ENCODE measurements around the gene GFI1.
"Not testable (repeated sequence)": the region's sequence is repeated elsewhere in the genome, so short reads cannot be mapped to it uniquely, and the experiment has no call there.

The GFI1 gene

DNA sequence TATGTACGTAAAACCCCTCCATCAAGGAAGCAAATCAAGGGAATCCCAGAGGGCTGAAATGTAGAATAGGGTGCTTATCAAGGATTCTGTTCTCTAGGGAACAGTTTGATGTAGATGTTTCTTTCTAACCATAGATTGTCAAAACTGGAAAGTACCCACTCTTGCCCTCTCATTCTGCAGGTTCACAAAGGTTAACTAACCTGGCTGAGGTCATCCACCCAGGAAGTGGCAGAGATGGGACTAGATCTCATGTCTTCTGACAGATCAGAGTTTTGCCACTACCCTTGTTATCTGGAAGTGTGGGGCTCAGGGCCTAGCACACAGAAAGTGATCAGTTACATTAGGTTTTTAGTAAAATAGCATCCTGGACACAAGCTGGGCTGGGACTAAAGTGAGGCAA lies 47.4 kb downstream of the GFI1 start:
- TF ChIP-seq EZH2phosphoT487 (IDR thresholded peaks at IDR 0.05; ENCODE audit: low read depth) (no peak), CTCF (IDR thresholded peaks at IDR 0.05; ENCODE audit: low read depth, low read length) (no peak)
- Histone ChIP-seq H3K27ac (ENCODE audit: low read length) (no peak overlapping the region), H3K4me1 (ENCODE audit: low read length) (no peaks in the 10 kb centered on the region), H3K9ac (ENCODE audit: low read length) (no peak overlapping the region), H3K4me3 (ENCODE audit: low read length) (no peak overlapping the region), H3K4me2 (ENCODE audit: low read length) (no peak overlapping the region), H3K27me3 (ENCODE audit: low read depth, low read length) (no peaks in the 10 kb centered on the region), H3K36me3 (replicated peaks; ENCODE audit: low read depth, low read length) (no peaks in the 10 kb centered on the region), H3K79me2 (ENCODE audit: low read length) (no peaks in the 10 kb centered on the region), H2AFZ (ENCODE audit: low read depth, low read length) (no peak overlapping the region), H4K20me1 (ENCODE audit: insufficient read depth, low read length) (no peaks in the 10 kb centered on the region), H3K9me3 (ENCODE audit: insufficient read depth, low read length) (no peaks in the 10 kb centered on the region)

DNA sequence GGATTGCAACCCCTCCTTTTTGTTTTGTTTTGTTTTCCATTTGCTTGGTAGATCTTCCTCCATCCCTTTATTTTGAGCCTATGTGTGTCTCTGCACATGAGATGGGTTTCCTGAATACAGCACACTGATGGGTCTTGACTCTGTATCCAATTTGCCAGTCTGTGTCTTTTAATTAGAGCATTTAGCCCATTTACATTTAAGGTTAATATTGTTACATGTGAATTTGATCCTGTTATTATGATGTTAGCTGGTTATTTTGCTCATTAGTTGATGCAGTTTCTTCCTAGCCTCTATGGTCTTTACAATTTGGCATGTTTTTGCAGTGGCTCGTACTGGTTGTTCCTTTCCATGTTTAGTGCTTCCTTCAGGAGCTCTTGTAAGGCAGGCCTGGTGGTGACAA lies 52.2 kb downstream of the GFI1 start:
- not testable (repeated sequence) for H3K9me3 ChIP-seq (ENCODE audit: insufficient read depth, low read length); H3K4me3 ChIP-seq (ENCODE audit: low read length); H4K20me1 ChIP-seq (ENCODE audit: insufficient read depth, low read length); H3K27ac ChIP-seq (ENCODE audit: low read length); H3K27me3 ChIP-seq (ENCODE audit: low read depth, low read length); H3K79me2 ChIP-seq (ENCODE audit: low read length); H3K4me1 ChIP-seq (ENCODE audit: low read length); H3K4me2 ChIP-seq (ENCODE audit: low read length); H3K36me3 ChIP-seq (replicated peaks; ENCODE audit: low read depth, low read length); H2AFZ ChIP-seq (ENCODE audit: low read depth, low read length); H3K9ac ChIP-seq (ENCODE audit: low read length)

GRCh38 chr1:92430030-92430429 lies 56.7 kb downstream of the GFI1 start:
- no peak for TF ChIP-seq CTCF (IDR thresholded peaks at IDR 0.05; ENCODE audit: low read depth, low read length)
- TF ChIP-seq EZH2phosphoT487 (IDR thresholded peaks at IDR 0.05; ENCODE audit: low read depth): no peak
- H3K27me3 ChIP-seq (ENCODE audit: low read depth, low read length): no peaks in the 10 kb centered on the region
- H3K36me3 ChIP-seq (replicated peaks; ENCODE audit: low read depth, low read length): no peaks in the 10 kb centered on the region
- no peak overlapping the region for H3K27ac ChIP-seq (ENCODE audit: low read length)
- H3K4me3 ChIP-seq (ENCODE audit: low read length): no peak overlapping the region
- no peak overlapping the region for H3K9ac ChIP-seq (ENCODE audit: low read length)
- no peak overlapping the region for H3K4me2 ChIP-seq (ENCODE audit: low read length)
- no peaks in the 10 kb centered on the region for H3K79me2 ChIP-seq (ENCODE audit: low read length)
- no peaks in the 10 kb centered on the region for H3K4me1 ChIP-seq (ENCODE audit: low read length)
- H3K9me3 ChIP-seq (ENCODE audit: insufficient read depth, low read length): no peaks in the 10 kb centered on the region
- no peaks in the 10 kb centered on the region for H4K20me1 ChIP-seq (ENCODE audit: insufficient read depth, low read length)
- H2AFZ ChIP-seq (ENCODE audit: low read depth, low read length): no peak overlapping the region

DNA sequence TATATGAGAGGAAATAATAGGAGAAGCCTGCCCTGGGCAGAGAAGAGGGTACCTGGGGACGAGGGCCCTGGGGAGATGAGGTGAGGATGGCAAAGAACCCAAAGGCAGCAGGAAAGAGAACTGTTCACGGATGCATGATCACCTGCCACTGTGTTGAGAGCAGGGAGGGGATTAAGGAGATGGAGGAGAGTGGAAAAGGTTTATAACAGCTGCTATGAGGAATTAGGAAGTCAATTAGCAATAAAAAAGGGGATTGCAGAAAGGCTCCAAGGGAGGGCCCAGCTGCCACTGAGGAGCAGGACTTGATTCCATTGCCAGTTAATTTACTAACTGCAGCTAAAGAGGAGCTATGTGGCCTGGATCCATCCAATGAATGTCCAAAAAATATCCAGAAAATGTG lies 61.1 kb downstream of the GFI1 start:
- TF ChIP-seq CTCF (IDR thresholded peaks at IDR 0.05; ENCODE audit: low read depth, low read length) (no peak), EZH2phosphoT487 (IDR thresholded peaks at IDR 0.05; ENCODE audit: low read depth) (no peak)
- Histone ChIP-seq H3K4me1 (ENCODE audit: low read length) (no peaks in the 10 kb centered on the region), H3K36me3 (replicated peaks; ENCODE audit: low read depth, low read length) (no peaks in the 10 kb centered on the region), H3K27me3 (ENCODE audit: low read depth, low read length) (no peaks in the 10 kb centered on the region), H2AFZ (ENCODE audit: low read depth, low read length) (no peak overlapping the region), H3K9me3 (ENCODE audit: insufficient read depth, low read length) (no peaks in the 10 kb centered on the region), H3K27ac (ENCODE audit: low read length) (no peak overlapping the region), H3K4me2 (ENCODE audit: low read length) (no peak overlapping the region), H3K79me2 (ENCODE audit: low read length) (no peaks in the 10 kb centered on the region), H3K9ac (ENCODE audit: low read length) (no peak overlapping the region), H4K20me1 (ENCODE audit: insufficient read depth, low read length) (no peaks in the 10 kb centered on the region), H3K4me3 (ENCODE audit: low read length) (no peak overlapping the region)

Measured in OCI-LY3 (cell line).